ENCODE data around the gene TMEM63C.
A peak's percentile ranks its signal among the peaks of the same experiment; 100 is the strongest.
"Not testable (repeated sequence)": the region's sequence is repeated elsewhere in the genome, so short reads cannot be mapped to it uniquely, and the experiment has no call there.

The TMEM63C gene

DNA sequence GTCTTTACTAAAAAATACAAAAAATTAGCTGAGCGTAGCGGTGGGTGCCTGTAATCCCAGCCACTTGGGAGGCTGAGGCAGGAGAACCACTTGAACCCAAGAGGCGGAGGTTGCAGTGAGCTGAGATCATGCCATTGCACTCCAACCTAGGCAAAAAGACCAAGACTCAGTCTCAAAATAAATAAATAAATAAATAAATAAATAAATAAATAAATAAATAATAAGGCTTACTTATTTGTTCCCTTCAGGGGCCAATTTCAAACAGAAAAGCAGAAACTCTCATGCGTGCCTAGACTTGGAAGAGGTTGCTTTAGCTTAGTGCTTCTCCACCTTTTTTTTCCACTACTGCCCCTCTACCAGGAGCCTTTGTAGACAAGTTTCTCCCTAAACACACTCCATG, 99.3 kb downstream of the TMEM63C start:
- DNase-seq (ENCODE audit: low spot score), result not testable (repeated sequence)

DNA sequence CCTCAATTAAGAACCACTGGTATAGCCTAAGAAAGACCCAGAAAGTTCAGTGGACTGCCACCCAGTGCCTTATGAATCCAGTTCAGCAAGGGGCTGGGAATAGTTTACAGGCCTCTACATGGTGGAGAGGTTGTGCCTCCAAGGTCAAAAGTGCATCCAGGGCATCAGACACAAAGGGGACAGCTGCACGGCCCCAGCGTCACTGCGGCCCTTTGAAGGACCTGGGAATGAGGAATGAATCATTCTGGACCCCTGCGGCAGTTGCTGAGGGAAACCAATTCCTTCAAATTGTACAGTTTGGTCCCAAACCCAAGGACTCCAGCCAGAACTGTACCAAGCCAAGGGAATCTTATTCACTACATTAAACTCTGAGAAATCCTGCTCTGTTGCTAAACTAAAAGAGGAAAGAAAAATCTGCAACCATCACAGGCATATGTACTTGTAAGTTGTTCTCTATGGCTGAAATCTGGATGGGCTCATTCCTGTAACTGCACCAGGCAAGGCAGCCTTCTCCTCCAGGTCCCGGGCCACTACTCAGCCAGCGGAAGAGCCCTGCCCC, 100.3 kb downstream of the TMEM63C start:
- DNase-seq (ENCODE audit: low spot score), result no peak

DNA sequence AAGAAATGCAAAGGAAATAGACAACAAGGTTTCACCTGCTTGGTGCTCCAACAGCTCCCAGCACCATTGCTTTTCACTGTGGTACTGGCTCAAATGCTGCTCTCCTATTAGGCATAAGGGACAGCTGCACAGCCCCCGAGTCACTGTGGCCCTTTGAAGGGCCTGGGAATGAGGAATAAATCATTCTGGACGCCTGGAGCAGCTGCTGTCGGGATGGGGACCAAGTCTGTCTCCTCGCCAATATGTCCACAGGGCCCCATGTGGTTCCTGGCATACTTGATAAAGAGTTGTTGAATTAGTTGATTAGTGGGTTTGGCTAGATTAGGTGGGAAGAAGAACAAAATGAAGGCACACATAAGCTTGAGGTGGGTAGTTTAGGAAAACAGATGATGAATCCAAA, 102.5 kb downstream of the TMEM63C start:
- DNase-seq (ENCODE audit: low spot score), result no peak

DNA sequence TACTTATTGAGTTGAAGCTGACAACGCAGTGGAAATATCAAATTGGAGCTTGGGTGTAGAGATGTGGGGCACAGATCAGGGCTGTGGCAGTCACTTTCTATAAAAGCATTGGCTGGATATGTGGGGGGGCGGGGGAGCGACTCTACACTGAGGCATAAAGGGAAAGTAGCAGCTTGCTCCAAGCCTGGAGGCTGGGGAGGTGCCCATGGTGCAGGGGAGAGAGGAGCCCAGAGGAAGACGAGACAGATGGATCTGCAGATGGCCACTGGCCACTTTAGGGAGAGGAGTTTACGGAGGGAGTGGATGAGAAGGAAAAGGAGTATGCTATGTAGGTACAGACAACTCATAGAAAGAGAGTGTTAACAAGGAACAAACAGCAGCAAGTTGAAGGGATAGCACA, 102.9 kb downstream of the TMEM63C start:
- no peak for DNase-seq (ENCODE audit: low spot score)

DNA sequence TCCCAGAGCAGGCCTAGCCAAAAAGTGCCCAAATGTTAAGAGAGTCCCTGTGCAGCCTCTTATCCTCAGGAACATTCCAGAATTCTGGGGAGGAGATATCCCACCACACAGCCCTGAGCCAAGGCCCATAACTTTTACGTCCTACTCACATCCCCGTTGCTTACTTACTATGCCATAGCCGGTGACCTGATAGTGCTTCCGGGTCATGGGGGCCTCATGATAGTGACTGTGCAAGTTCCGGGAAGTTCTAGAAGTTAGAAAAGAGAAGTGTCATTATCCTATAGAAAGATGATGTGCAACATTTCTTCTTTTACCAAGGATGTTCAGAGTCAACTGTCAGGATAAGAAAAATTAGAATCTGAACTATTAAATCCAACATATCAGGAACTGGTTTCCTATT, 105.0 kb downstream of the TMEM63C start:
- DNase-seq (ENCODE audit: low spot score), result no peak

DNA sequence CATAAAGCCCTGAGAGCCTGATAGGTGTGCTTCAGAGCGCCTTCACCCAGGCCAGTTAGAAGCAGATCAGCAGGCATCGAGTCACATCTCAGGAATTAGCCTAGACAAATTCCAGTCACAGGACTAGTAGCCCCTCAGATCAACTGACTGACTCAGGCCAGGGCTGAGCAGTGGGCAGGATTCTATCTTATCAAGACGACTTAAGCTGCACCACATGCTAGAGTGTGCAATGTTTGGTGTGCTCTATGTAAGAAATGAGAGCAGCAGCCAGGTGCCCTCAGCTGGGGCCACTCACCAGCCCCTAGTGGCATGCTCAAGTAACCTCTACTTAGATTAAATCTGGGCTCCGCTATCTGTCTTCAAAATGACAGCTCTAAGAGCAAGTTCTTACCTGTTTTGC, 109.1 kb downstream of the TMEM63C start:
- peak; percentile 79 for DNase-seq (ENCODE audit: low spot score)

DNA sequence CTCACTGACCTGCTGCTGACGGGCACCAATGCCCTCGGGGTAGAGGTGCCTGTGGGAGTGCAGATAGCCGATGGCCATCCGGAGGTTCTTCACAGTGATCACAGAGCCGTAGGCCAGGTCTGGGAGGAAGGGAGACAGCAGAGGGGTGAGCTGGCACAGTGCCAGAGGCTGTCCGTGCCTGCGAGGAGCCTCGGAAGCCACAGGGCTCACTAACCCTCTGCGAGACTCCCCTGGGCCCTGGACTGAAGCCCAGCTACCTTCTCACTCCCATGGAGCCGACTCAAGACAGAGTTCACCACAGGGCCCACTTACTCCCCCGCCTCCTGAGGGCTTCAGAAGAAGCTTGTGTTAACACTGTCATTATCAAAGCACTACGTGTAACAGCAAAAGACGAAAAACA, 114.6 kb downstream of the TMEM63C start:
- DNase-seq (ENCODE audit: low spot score), result no peak

DNA sequence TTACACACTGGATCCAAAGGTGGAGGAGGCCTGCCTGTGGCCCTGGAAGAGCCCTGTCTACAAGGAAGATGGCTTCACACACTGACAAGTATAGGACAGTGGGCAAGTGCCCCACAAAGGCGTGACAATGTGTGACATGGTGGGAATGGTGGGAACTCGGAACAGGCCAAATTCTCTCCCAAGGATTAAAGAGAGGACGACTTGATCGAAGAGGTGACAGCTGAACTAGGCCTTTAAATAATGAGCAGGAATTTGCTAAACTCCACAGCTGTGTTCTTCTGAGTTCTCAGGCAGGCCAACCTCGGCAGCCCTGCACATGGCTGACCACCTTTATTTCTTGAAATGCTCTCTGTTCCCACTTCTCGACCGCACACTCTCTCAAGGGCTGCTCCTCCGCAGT, 115.3 kb downstream of the TMEM63C start:
- no peak for DNase-seq (ENCODE audit: low spot score)

DNA sequence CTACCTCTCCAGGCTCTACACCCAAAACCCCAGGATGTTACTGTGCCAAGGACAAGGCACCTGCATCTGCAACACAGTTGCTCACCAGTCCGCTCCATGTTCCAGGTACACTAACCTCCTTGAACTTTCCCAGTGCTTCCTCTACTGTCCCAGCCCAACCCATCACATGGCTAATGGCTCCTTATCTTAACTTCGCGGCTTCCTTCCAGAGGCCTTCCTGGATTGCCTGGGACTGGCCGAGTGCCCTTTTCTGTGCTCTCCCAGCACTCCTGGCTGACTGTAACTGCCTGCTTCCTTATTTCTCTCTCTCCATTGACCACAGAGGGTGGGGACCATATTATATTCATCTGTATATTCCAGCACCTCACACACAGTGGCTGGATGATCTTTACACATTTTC, 118.2 kb downstream of the TMEM63C start:
- DNase-seq (ENCODE audit: low spot score), result no peak

DNA sequence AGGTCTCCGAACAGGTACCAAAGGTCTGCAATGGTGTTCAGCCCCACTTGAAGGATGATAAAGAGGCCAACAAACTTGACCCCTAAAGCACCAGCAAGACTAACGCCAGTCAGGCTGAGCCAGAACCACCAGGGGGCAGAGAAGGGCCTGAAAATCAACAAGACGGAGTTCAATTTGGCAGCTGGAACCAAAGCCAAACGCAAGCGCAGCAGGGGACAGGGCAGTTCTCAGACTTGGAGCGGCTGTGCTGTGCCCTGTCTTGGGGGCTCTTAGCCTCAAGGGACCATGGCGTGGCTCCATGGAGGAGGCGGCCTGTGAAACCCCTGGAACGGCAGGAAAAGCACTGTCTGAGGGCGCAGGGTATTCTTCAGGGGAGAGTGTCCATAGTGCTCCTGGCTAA, 119.5 kb downstream of the TMEM63C start:
- peak; percentile 75 for DNase-seq (ENCODE audit: low spot score)

DNA sequence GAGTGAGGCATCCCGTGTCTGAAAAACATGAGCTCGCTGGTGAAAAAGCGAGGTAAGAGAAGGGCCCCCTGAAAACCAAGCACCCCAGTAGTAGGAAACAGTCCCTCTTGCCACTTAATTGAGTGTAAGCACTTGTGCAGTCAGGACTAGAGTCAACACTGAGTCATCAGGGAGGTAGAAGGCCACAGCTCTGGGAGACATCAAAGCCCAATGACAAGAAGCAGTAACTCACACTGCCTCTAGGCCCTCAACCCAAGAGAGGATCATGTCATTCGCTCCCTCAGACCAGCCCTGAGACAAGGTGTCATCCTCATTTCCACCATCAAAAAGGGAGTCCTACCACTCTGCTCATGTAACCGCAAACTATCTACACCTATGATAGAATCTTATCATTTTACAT, 121.3 kb downstream of the TMEM63C start:
- peak; percentile 89 for DNase-seq (ENCODE audit: low spot score)

DNA sequence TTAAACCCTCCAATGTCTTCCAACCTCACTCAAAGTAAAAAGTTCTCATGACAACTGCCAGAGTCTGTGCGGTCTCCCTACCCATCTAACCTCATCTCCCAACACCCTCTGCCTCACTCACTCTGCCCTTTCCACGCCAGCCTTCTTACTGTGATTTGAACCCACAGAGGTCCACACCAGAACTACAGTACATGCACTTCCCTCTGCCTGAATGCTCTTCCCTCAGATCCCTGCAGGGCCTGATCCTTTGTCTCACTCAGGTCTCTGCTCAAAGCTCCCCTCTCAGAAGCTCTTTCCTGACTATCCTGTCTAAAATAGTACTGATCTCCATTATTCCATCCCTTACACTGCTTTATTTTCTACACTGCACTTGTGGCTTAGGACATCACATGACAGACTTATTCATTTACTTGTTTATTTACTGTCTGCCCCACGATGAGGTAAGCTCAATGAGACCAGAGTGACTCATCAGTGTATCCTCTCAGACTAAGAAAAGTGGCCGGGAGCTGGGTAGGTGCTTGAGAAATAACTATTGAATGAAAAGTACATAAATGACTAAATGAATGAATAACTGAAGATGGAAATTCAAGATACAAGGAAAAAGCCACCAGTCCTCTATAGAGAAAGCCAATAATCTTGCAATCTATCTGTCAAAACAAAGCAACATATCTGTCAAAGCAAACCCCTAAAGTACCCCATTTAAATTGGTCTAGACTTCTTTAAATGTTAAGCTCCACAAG, 122.0 kb downstream of the TMEM63C start:
- DNase-seq (ENCODE audit: low spot score), result peak; percentile 97

DNA sequence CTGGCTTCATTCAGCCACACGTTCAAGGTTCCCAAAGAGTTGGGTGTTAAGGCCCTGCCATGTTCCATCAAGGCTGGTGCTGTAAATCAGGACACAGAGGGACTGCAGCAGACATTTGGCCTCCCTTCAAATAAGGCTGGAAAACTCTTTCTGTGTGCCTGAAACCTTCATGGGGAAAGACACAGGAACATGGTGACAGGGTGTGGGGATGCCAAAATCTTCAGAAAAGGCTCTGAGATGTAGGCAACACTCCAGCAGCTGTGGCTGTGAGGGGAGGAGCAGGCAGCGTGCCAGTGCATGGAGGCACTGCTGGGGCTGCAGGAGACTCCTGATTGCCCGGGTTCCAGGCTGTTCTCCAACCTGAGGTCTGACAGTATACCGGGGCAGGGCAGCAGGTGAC, 124.1 kb downstream of the TMEM63C start:
- DNase-seq (ENCODE audit: low spot score), result no peak

DNA sequence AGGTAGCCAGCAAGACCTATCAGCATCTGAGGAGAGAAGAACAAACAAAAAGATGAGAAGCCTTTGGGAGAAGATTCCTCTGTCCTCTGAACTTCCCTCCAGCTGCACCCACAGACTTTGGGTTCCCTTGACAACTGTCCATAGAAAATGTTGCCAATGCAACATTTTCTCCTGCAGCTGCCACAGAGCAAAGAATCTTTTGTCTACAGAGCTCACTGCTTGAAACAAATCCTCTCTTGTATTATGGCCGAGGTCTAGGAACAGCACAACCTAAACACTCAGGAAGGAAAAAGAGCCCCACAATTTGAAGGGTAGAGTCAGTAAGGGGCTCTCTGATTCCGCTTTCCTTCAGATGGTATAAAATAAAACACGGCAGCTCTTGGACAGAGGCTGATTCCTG, 124.8 kb downstream of the TMEM63C start:
- no peak for DNase-seq (ENCODE audit: low spot score)

DNA sequence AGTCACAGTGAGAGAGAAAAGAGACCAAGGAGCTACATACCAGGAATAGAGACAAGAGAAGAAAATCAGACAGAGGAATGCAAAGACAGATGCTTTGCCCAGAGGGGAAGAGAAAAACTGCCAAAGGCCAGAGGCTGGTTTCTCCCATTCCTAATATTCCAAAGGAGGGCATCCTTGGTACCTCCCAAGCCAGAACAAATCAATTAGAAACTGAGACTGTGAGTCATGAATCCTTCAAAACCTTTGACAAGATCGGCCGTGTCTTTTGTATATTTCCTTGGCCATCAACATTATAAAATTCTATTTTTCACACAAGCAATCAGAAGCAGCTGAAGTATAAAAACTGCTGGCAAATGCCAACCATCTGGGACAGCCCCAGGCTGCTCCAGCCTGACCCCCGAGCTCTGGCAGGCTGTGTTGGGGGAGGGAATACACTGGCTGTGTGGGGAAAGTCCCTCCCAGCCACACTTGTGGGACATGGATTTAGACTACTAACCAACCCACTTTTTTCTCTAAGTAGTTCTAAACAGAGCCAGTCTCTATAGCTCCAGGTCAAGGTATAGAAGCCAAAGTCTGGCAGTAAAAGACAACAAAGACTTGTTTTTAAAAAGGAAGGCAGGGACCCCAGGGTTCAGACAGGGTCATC, 125.4 kb downstream of the TMEM63C start:
- peak; percentile 38 for DNase-seq (ENCODE audit: low spot score)
